ENCODE data around the gene PFKFB3. TPM values are rescaled to one million over a fixed set of nuclear protein-coding genes. Genes with fewer than 3 reads are reported as not detected.

PFKFB3 gene
- total and polyA plus RNA-seq, 2 of the 13 experiments (the other 11 are each of a cell fraction or from before 2014, with no cell fraction given): 1.2 to 13.3 TPM

GRCh38 chr10:6299234-6299633 lies 96.5 kb downstream of the PFKFB3 start (continued):
- no peak for TF ChIP-seq XRCC5 (optimal IDR thresholded peaks at IDR 0.05; ENCODE audit: low read length)
- no peak for TF ChIP-seq PLSCR1 (CRISPR knock-in tag; IDR thresholded peaks at IDR 0.05; ENCODE audit: borderline replicate concordance)
- TF ChIP-seq GATA4 (IDR thresholded peaks at IDR 0.05; ENCODE audit: borderline replicate concordance, low read depth): no peak
- no peak for TF ChIP-seq TOPORS (CRISPR knock-in tag; IDR thresholded peaks at IDR 0.05)
- peak; percentile 85; the same call in 1 of the 2 replicates for TF ChIP-seq RXRA (CRISPR knock-in tag; IDR thresholded peaks at IDR 0.05)
- no peak for TF ChIP-seq ZNF776 (CRISPR knock-in tag; IDR thresholded peaks at IDR 0.05)
- TF ChIP-seq ZNF724P (CRISPR knock-in tag; IDR thresholded peaks at IDR 0.05; ENCODE audit: borderline replicate concordance): no peak
- TF ChIP-seq, protein P1, sequence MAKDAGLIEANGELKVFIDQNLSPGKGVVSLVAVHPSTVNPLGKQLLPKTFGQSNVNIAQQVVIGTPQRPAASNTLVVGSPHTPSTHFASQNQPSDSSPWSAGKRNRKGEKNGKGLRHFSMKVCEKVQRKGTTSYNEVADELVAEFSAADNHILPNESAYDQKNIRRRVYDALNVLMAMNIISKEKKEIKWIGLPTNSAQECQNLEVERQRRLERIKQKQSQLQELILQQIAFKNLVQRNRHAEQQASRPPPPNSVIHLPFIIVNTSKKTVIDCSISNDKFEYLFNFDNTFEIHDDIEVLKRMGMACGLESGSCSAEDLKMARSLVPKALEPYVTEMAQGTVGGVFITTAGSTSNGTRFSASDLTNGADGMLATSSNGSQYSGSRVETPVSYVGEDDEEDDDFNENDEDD (CRISPR knock-in tag; IDR thresholded peaks at IDR 0.05; ENCODE audit: borderline replicate concordance): 0 out of 2 replicates have a peak, but pooled peaks have one; percentile 35
- TF ChIP-seq KLF13 (CRISPR knock-in tag; IDR thresholded peaks at IDR 0.05): no peak
- no peak for TF ChIP-seq ZNF34 (CRISPR knock-in tag; IDR thresholded peaks at IDR 0.05; ENCODE audit: borderline replicate concordance)
- TF ChIP-seq ZNF740 (CRISPR knock-in tag; IDR thresholded peaks at IDR 0.05): no peak
- TF ChIP-seq, protein P2, sequence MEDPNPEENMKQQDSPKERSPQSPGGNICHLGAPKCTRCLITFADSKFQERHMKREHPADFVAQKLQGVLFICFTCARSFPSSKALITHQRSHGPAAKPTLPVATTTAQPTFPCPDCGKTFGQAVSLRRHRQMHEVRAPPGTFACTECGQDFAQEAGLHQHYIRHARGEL (CRISPR knock-in tag; IDR thresholded peaks at IDR 0.05): no peak
- TF ChIP-seq ZNF335 (CRISPR knock-in tag; IDR thresholded peaks at IDR 0.05): no peak
- TF ChIP-seq GABPA (IDR thresholded peaks at IDR 0.05; ENCODE audit: low read depth, low read length): no peak
- no peak for TF ChIP-seq GABPA (CRISPR knock-in tag; IDR thresholded peaks at IDR 0.05; ENCODE audit: low read depth)
- no peak for TF ChIP-seq SMAD1 (CRISPR knock-in tag; IDR thresholded peaks at IDR 0.05; ENCODE audit: borderline replicate concordance, low read depth)
- no peak for TF ChIP-seq MEIS2 (CRISPR knock-in tag; IDR thresholded peaks at IDR 0.05)
- no peak for TF ChIP-seq GFI1 (CRISPR knock-in tag; IDR thresholded peaks at IDR 0.05; ENCODE audit: borderline replicate concordance)
- no peak for TF ChIP-seq MEF2D (CRISPR knock-in tag; IDR thresholded peaks at IDR 0.05)
- no peak for TF ChIP-seq ZNF773 (CRISPR knock-in tag; IDR thresholded peaks at IDR 0.05; ENCODE audit: borderline replicate concordance)
- no peak for TF ChIP-seq ZNF678 (CRISPR knock-in tag; IDR thresholded peaks at IDR 0.05)
- TF ChIP-seq ZNF572 (CRISPR knock-in tag; IDR thresholded peaks at IDR 0.05): no peak
- TF ChIP-seq, protein P3, sequence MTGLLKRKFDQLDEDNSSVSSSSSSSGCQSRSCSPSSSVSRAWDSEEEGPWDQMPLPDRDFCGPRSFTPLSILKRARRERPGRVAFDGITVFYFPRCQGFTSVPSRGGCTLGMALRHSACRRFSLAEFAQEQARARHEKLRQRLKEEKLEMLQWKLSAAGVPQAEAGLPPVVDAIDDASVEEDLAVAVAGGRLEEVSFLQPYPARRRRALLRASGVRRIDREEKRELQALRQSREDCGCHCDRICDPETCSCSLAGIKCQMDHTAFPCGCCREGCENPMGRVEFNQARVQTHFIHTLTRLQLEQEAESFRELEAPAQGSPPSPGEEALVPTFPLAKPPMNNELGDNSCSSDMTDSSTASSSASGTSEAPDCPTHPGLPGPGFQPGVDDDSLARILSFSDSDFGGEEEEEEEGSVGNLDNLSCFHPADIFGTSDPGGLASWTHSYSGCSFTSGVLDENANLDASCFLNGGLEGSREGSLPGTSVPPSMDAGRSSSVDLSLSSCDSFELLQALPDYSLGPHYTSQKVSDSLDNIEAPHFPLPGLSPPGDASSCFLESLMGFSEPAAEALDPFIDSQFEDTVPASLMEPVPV (CRISPR knock-in tag; IDR thresholded peaks at IDR 0.05): no peak
- no peak for TF ChIP-seq ISX (CRISPR knock-in tag; conservative IDR thresholded peaks at IDR 0.05)
- TF ChIP-seq TCF12 (IDR thresholded peaks at IDR 0.05): no peak
- no peak for TF ChIP-seq TCF12 (CRISPR knock-in tag; IDR thresholded peaks at IDR 0.05)
- no peak for TF ChIP-seq SOX6 (IDR thresholded peaks at IDR 0.05)
- TF ChIP-seq SOX6 (CRISPR knock-in tag; IDR thresholded peaks at IDR 0.05): peak; percentile 32; the same call in 1 of the 2 replicates
